ENCODE measurements around the gene ABCC11. TPM values are rescaled to one million over a fixed set of nuclear protein-coding genes. Genes with fewer than 3 reads are reported as not detected.
A peak's percentile ranks its signal among the peaks of the same experiment; 100 is the strongest.
"Not testable (repeated sequence)": the region's sequence is repeated elsewhere in the genome, so short reads cannot be mapped to it uniquely, and the experiment has no call there.

ABCC11 gene
- total RNA-seq, 6 experiments from 2014 or later = 2.1 to 7.6 (median 3.3) TPM

GRCh38 chr16:48244080-48244862 is 3.1 kb downstream of the ABCC11 start, which contains the start of gene LONP2:
LONP2 (plus strand) TSS chr16:48244300; CDS start chr16:48244389, 89 bp downstream.
- Histone ChIP-seq H3K9me3 (no peaks in the 10 kb centered on the region), H3K4me1 (peaks cover 0 to 24% (median 4%) of the 10 kb centered on the region in 4 donors), H3K27me3 (no peaks in the 10 kb centered on the region), H3K36me3 (no peaks in the 10 kb centered on the region), H3K4me3 (peak within 1 kb of the TSS; percentile 91 to 99 (median 94)), H3K27ac (peak within 1 kb of the TSS; percentile 92 to 95 (median 94))
- intact Hi-C loops (cut with DNase I) = no loop called here
- TF ChIP-seq POLR2A (IDR thresholded peaks at IDR 0.05) (peak; percentile 94), CTCF (IDR thresholded peaks at IDR 0.05) (no peak)
- DNase-seq = peak; percentile 92 to 96 (median 94)
- WGBS (ENCODE audit: insufficient coverage, low coverage, low lambda C conversion rate, missing lambda C conversion rate) = 0% methylated on average over 21 of the region's 63 CpGs
- peak; percentile 91 to 92 (median 91) for ATAC-seq

- 96% methylated on average over 3 of the region's 3 CpGs for WGBS (ENCODE audit: insufficient coverage, low coverage, low lambda C conversion rate, missing lambda C conversion rate)
- H3K27me3 ChIP-seq; H3K36me3 ChIP-seq; ATAC-seq; H3K27ac ChIP-seq; intact Hi-C loops (cut with DNase I); H3K9me3 ChIP-seq; H3K4me3 ChIP-seq; DNase-seq: not testable (repeated sequence)
- peaks cover 0 to 29% (median 7%) of the 10 kb centered on the region in 4 donors for H3K4me1 ChIP-seq
These were observed 7.2 kb downstream of the ABCC11 start for GRCh38 chr16:48240147-48240546.

GRCh38 chr16:48236286-48236685 is 11.1 kb downstream of the ABCC11 start:
- ATAC-seq (no peak), DNase-seq (no peak)
- Histone ChIP-seq H3K27ac (peak overlapping the region; percentile 73 to 85 (median 78)), H3K36me3 (no peaks in the 10 kb centered on the region), H3K9me3 (no peaks in the 10 kb centered on the region), H3K4me3 (no peak overlapping the region), H3K4me1 (peaks cover 0 to 45% (median 10%) of the 10 kb centered on the region in 4 donors), H3K27me3 (no peaks in the 10 kb centered on the region)
- WGBS (ENCODE audit: insufficient coverage, low coverage, low lambda C conversion rate, missing lambda C conversion rate) = 88% methylated on average over 1 of the region's 1 CpG
- intact Hi-C loops (cut with DNase I) = no loop called here
- TF ChIP-seq POLR2A (IDR thresholded peaks at IDR 0.05) = no peak
- TF ChIP-seq CTCF (IDR thresholded peaks at IDR 0.05) = no peak

- Histone ChIP-seq H3K27me3 (no peaks in the 10 kb centered on the region), H3K36me3 (no peaks in the 10 kb centered on the region), H3K4me1 (peaks cover 0 to 45% (median 10%) of the 10 kb centered on the region in 4 donors), H3K4me3 (peak overlapping the region in 1 of 3 donors; percentile 19), H3K9me3 (no peaks in the 10 kb centered on the region), H3K27ac (peak overlapping the region; percentile 73 to 85 (median 78))
- peak; percentile 43 to 85 (median 67) for DNase-seq
- intact Hi-C loops (cut with DNase I) = no loop called here
- peak; percentile 82 to 90 (median 86) for ATAC-seq
- TF ChIP-seq CTCF (IDR thresholded peaks at IDR 0.05) (no peak), POLR2A (IDR thresholded peaks at IDR 0.05) (peak; percentile 68)
- WGBS (ENCODE audit: insufficient coverage, low coverage, low lambda C conversion rate, missing lambda C conversion rate) = 47% methylated on average over 6 of the region's 6 CpGs
These were observed 11.7 kb downstream of the ABCC11 start for GRCh38 chr16:48235556-48236136.

All from right lobe of liver (tissue), 6 donors.